G401 (cell line): ENCODE data around the gene KRIT1. TPM values are rescaled to one million over a fixed set of nuclear protein-coding genes. Genes with fewer than 3 reads are reported as not detected.

ENCODE experiments used
- DNase-seq: peaks from one replicate; pipeline ENCODE4 v3.0.0-alpha.2; 2015; ENCODE audit warnings: low spot score
- in situ Hi-C: cut with HindIII; loops from 2 replicates; pipeline ENCODE4 v1.10.0; 2016; ENCODE audit warnings: low sequenced_read_pairs, mixed read lengths
- total RNA-seq: library from RNA; depleted of rRNA; stranded (reverse); fragments of >200 nt; shearing (Covaris generic); gene quantifications from 2 replicates; pipeline ENCODE4 v1.2.3, GENCODE V29; 2014; rRNA removed

KRIT1 gene
- total RNA-seq, 1 experiment from 2014 or later, result 39.7 TPM

DNA sequence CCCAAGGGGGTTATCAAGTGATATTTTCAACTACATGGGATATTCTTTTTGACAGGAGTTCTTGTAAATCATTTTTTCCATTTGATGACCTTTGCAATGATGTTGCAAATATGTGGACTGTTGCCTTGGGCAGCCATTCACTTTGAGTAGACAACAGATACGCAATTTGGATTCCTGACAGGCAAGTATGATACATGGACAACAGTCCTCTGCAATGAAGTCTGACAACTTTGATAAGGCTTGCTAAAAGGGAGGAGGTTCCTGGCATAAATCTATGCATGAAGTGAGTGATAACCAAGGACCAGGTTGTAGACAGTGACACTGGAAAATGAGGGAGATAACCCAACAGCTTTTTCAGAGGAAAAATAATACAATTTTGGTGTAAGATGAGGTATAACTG, 84.4 kb downstream of the KRIT1 start:
- in situ Hi-C loops, result no loop called here
- no peak for DNase-seq

DNA sequence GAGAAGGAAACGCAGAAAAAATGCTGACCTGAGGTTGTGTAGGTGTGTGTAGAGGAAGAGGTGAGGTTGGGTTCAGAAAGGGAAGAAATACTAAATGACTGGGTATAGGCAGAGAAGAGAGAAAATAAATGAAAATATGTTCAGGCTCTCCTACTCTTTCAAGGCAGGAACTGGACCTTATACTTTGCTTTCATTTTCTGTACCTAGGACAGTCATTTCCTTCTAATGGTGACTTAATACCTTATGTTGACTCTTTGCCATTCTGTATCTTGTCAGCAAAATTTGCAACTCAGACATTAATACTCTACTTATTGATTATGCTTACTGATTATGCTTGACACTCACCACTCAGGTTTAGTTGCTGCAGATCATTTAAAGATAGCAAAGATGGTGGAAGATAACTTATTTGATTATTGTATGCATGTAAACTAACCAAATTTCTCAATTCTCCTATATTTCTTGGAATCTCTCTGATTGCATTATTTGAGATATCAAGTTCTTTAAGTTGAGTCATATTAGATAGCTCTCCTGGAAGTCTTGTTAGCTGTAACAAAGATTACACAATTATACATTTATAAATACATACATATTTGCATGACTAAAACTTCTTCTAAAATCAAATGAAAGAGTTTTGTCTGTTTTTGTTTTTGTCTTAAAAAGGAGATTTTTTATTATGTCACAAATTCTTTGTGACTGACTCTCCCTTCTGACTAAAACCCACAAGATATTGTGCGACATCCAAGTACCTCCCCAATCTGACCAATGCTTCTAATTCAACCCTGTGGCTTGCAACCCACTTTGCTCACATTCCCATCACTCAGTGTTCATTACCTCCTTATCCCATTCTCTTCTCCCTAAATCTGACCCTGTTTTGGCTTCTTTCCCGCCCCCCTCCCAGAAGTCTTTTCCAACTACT, 86.8 kb downstream of the KRIT1 start:
- in situ Hi-C loops, result no loop called here
- DNase-seq, result no peak

DNA sequence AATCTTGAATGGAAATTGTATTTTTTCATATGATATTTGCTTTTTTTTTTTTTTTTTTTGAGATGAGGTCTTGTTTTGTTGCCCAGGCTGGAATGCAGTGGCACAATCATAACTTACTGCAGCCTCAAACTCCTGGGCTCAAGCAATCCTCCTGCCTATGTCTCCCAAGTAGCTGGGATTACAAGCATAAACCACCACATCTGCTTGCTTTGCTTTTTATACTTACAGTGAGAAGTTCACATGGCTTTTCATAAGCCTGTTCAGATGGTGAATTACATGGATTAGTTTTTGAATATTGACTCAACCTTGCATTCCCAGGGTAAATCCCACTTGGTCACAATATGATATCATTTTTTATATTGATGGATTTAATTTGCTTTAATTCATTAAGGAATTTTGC, 88.7 kb downstream of the KRIT1 start:
- in situ Hi-C loops, result no loop called here
- DNase-seq, result no peak

DNA sequence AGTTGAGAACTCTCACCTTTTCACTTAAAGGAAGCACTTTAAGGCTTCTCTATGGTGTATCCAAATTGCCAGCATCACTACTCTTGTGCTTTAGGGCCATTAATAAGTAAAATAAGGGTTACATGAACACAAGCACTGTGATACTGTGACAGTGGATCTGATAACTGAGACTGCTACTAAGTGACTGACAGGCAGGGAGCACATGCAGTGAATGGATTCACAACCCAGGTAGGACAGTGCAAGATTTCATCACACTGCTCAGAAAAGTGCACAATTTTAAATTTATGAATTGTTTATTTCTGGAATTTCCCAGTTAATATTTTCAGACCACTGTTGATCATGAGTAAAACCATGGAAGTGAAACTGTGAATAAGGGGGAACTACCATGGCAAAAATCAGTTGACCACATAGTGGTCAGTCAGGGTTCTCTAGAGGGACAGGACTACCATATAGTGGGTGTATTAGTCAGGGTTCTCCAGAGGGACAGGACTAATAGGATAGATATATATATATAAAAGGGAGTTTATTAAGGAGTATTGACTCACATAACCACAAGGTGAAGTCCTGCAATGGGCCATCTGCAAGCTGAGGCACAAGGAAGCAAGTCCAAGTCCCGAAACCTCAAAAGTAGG, 90.5 kb downstream of the KRIT1 start:
- in situ Hi-C loops, result no loop called here
- no peak for DNase-seq

DNA sequence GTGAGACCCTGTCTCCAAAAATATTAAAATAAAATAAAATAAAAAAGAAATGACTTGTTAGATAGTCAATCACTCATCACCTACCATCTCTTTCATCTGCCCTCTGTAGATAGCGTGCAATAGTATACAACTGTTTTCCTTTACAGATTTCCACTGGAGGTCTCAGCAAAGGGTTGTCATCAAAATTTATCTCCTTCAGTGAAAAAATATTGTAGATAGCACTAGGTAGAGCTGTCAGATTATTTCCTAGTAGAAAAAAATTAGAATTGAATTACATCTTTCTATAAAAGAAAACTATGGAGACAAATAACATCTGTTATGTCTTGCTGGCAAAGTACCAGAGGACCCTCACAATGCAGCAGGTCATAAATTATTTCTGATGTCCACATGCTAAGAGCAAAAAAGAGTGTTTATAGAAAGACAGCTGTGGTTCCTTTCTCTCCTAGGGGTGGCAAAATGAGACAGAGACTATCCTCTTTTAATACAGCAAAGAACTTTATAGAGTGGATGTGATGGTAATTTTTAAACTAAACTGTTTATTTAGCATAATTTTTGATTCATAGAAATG, 95.2 kb downstream of the KRIT1 start:
- DNase-seq, result no peak
- in situ Hi-C loops, result no loop called here

DNA sequence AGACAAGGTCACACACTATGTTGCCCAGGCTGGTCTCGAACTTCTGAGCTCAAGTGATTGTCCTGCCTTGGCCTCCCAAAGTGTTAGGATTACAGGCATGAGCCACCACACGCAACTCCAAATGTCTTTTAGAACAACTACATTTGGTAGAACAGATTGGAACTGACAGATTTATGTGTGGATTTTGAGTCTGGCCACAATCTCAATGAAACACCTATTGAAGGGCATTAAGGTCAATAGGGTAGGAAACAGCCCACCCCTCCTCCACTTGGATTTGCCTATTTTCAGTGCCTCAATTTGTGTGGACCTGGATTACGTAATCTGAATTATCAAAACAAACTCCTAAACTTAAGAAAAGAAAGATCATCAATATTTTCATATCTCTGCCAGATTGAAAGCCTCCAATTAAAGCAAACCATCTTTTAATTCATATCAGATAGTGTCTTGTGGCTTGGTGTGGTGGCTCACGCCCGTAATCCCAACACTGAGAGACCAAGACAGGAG, 95.9 kb downstream of the KRIT1 start:
- DNase-seq, result no peak
- in situ Hi-C loops, result no loop called here

Other genes starting within 250 kb of the KRIT1 start
- gene CYP51A1, start 111.4 kb downstream of the KRIT1 start, total RNA-seq, result 77.6 and 116 TPM in 2 replicates
- 0.03 TPM in 1 of 2 replicates, not detected in the other for gene LRRD1, start 66.8 kb downstream of the KRIT1 start, total RNA-seq
- gene ANKIB1, start 60 bp upstream of the KRIT1 start, total RNA-seq, result 24.7 and 46.3 TPM in 2 replicates
- gene GATAD1, start 201.6 kb upstream of the KRIT1 start, total RNA-seq, result 14.8 and 22.0 TPM in 2 replicates
- gene ERVW-1, start 232.0 kb upstream of the KRIT1 start, total RNA-seq, result not detected in 2 replicates